GM13977 (cell line): Measurements from ENCODE around the gene CCDC14.

Experiments used
- DNase-seq: peaks from one replicate; pipeline ENCODE4 v3.0.0; 2012; ENCODE audit warnings: low spot score
- in situ Hi-C: fragments of 300-500 bp; cut with MboI; formaldehyde crosslinking; loops from one replicate; pipeline ENCODE4 v1.12.0; 2022; ENCODE audit warnings: low sequenced_read_pairs, low pct_unique_long_range_greater_than_20kb, mixed read lengths, inconsistent platforms; ENCODE audit not compliant: unreplicated experiment
- TF ChIP-seq, protein P1 (sequence below): IDR thresholded peaks from 2 replicates; pipeline ENCODE4 v1.5.1; 2012; ENCODE audit warnings: mild to moderate bottlenecking, control low read depth; ENCODE audit not compliant: insufficient read depth; ENCODE audit errors: extremely low read depth, missing control alignments

CCDC14 gene

DNA sequence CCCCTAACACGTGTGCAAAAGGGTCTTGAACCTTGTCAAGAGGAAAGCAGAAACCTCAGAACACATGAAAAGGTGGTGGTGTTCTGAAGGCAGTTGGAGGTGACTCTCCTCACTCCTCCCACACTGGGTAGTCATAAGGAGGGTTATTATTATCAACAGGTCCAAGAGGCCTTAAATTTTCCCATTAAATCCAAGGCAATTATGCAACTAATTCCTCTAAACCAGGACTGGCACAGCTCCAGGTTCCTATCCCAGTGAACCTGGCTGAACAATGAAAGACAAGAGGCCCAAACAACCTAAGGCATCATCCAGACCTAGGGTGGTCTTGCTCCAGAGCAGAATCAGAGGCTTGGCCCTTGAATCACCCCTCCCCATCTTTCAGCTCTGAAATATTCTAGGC lies 91.9 kb downstream of the CCDC14 start:
- in situ Hi-C loops = no loop called here
- TF ChIP-seq, protein P1, sequence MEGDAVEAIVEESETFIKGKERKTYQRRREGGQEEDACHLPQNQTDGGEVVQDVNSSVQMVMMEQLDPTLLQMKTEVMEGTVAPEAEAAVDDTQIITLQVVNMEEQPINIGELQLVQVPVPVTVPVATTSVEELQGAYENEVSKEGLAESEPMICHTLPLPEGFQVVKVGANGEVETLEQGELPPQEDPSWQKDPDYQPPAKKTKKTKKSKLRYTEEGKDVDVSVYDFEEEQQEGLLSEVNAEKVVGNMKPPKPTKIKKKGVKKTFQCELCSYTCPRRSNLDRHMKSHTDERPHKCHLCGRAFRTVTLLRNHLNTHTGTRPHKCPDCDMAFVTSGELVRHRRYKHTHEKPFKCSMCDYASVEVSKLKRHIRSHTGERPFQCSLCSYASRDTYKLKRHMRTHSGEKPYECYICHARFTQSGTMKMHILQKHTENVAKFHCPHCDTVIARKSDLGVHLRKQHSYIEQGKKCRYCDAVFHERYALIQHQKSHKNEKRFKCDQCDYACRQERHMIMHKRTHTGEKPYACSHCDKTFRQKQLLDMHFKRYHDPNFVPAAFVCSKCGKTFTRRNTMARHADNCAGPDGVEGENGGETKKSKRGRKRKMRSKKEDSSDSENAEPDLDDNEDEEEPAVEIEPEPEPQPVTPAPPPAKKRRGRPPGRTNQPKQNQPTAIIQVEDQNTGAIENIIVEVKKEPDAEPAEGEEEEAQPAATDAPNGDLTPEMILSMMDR = no peak
- no peak for DNase-seq

DNA sequence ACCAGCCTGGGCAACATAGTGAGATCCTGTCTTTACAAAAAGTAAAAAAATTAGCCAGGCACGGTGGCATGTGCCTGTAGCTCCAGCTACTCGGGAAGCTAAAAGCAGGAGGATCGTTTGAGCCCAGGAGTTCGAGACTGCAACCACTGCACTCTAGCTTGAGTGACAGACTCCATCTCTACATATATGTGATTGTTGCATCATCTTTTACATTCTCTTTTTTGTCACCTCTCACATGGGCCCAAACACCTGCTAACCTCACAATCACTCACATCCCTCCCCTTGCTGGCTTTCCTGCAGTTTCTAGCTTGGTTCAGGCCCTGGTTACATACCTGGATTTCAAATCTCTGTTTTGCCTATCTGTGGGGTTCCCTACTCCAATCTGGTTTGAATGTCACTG lies 96.3 kb downstream of the CCDC14 start:
- DNase-seq = no peak
- TF ChIP-seq, protein P1 = no peak
- in situ Hi-C loops = no loop called here
